CD4-positive, alpha-beta T cell (primary cell): ENCODE measurements around the gene ICAM5. TPM values are rescaled to one million over a fixed set of nuclear protein-coding genes. Genes with fewer than 3 reads are reported as not detected.
A peak's percentile ranks its signal among the peaks of the same experiment; 100 is the strongest.

Experiments
- ATAC-seq: fragments of 200-7000 bp; cut with Tn5 transposase; one replicate; pipeline ENCODE4 v1.10.0; 2022; ENCODE audit warnings: mild to moderate bottlenecking; ENCODE audit not compliant: poor library complexity
- CTCF ChIA-PET: fragments of 350-600 bp; sonication (Branson Sonifier 250); formaldehyde crosslinking; loops from one replicate; lab custom pipeline; 2021; ENCODE audit warnings: antibody characterized with exemption, inconsistent platforms; lab: Charles Lee
- POLR2A ChIA-PET: fragments of 350-600 bp; sonication (Branson Sonifier 250); formaldehyde crosslinking; loops from one replicate; lab custom pipeline; 2021; ENCODE audit warnings: antibody characterized with exemption, inconsistent platforms; lab: Charles Lee
- DNase-seq, 14 experiments: peaks; one replicate each; pipeline ENCODE4 v3.0.0-alpha.2; 2013 to 2020; ENCODE audit warnings: mixed read lengths in 2 of 14
- H3K27ac ChIP-seq, 2 donors: one replicate each; pipeline versions ENCODE4 v1.5.1 to v1.7.0; 2013; ENCODE audit warnings: low read length in 2 of 2, low read depth in 1 of 2, mild to moderate bottlenecking in 1 of 2
- H3K27me3 ChIP-seq, 2 experiments: 1 replicate in 1 of 2; 2 replicates in 1 of 2; pipeline versions ENCODE4 v1.6.1 to v1.7.0; 2013; ENCODE audit warnings: low read length in 2 of 2, control low read depth in 1 of 2, mild to moderate bottlenecking in 1 of 2, moderate library complexity in 1 of 2; ENCODE audit not compliant: insufficient read depth in 2 of 2, control insufficient read depth in 1 of 2
- H3K36me3 ChIP-seq: one replicate; pipeline ENCODE4 v1.6.1; 2013; ENCODE audit warnings: low read length, control low read depth; ENCODE audit not compliant: insufficient read depth
- H3K4me1 ChIP-seq: one replicate; pipeline ENCODE4 v1.6.1; 2013; ENCODE audit warnings: low read length, control low read depth; ENCODE audit not compliant: insufficient read depth
- H3K4me3 ChIP-seq: one replicate; pipeline ENCODE4 v1.5.1; 2013; ENCODE audit warnings: mild to moderate bottlenecking, low read length, moderate library complexity
- H3K9me3 ChIP-seq, 2 experiments: 1 replicate in 1 of 2; 2 replicates in 1 of 2; pipeline versions ENCODE4 v1.6.1 to v1.7.0; 2013; ENCODE audit warnings: low read length in 2 of 2, mild to moderate bottlenecking in 2 of 2, control low read depth in 1 of 2, moderate library complexity in 1 of 2; ENCODE audit not compliant: control insufficient read depth in 1 of 2, insufficient read depth in 1 of 2
- H3K27ac Mint-ChIP-seq: one replicate; pipeline ENCODE4 v1.8.0; 2020; ENCODE audit warnings: mixed read lengths
- H3K27me3 Mint-ChIP-seq: one replicate; pipeline ENCODE4 v1.8.0; 2021; ENCODE audit warnings: mixed read lengths
- H3K36me3 Mint-ChIP-seq: one replicate; pipeline ENCODE4 v1.8.0; 2021; ENCODE audit warnings: low read depth, mixed read lengths
- H3K4me1 Mint-ChIP-seq: one replicate; pipeline ENCODE4 v1.8.0; 2021; ENCODE audit warnings: low read depth, mixed read lengths
- H3K4me3 Mint-ChIP-seq: one replicate; pipeline ENCODE4 v1.8.0; 2020; ENCODE audit warnings: mild to moderate bottlenecking, mixed read lengths
- H3K9me3 Mint-ChIP-seq: one replicate; pipeline ENCODE4 v1.8.0; 2020; ENCODE audit warnings: mixed read lengths
- intact Hi-C, 2 experiments: fragments of 100-400 bp; cut with DNase I in 1 of 2; cut with micrococcal nuclease in 1 of 2; formaldehyde crosslinking; loops; one replicate each; pipeline versions ENCODE4 v1.15.1 to v1.9.0; 2023 to 2025; cut with DNase I, micrococcal nuclease
- total RNA-seq, 174 experiments: library from RNA in 2 of 174; stranded (reverse) in 2 of 174; gene quantifications; one replicate each; pipeline ENCODE4 v1.2.3 and lab custom pipeline; 2021 to 2026
- TF ChIP-seq, protein P1 (sequence below): fragments of 200-600 bp; IDR thresholded peaks from one replicate; pipeline ENCODE4 v1.8.0; 2022; ENCODE audit warnings: antibody characterized with exemption, mild to moderate bottlenecking

The ICAM5 gene
- total RNA-seq, 2 experiments from 2014 or later = not detected

DNA sequence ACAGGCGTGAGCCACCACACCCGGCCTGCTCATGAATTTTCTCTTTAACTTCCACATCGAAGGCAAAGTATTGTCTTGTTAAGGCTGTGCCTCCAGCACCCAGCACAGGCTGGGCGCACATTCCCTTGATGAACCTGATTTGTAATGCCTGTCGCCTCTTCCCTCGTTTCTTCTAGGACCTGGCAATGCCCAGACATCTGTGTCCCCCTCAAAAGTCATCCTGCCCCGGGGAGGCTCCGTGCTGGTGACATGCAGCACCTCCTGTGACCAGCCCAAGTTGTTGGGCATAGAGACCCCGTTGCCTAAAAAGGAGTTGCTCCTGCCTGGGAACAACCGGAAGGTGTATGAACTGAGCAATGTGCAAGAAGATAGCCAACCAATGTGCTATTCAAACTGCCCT, 15.2 kb upstream of the ICAM5 start:
- intact Hi-C loops = loop anchor here in 1 of 2 experiments (5.0 kb wide), 1 partner anchor 43 kb away; the partner anchor contains the start of gene FDX2
- ChIA-PET CTCF (interaction anchor here (0.7 to 1.2 kb wide), 2 partner anchors 10 to 46 kb away, joined by 3 read pairs; no protein-coding TSS in a partner anchor), POLR2A (no interaction called here)
- H3K4me1 Mint-ChIP-seq = peaks cover 34% of the 10 kb centered on the region
- H3K4me3 Mint-ChIP-seq = no peak overlapping the region
- Histone ChIP-seq H3K4me3 (no peak overlapping the region), H3K27ac (no peak overlapping the region), H3K27me3 (no peaks in the 10 kb centered on the region), H3K9me3 (no peaks in the 10 kb centered on the region), H3K4me1 (peaks cover 32% of the 10 kb centered on the region), H3K36me3 (peaks cover 20% of the 10 kb centered on the region)
- H3K9me3 Mint-ChIP-seq = no peaks in the 10 kb centered on the region
- no peaks in the 10 kb centered on the region for H3K27me3 Mint-ChIP-seq
- peaks cover 24% of the 10 kb centered on the region for H3K36me3 Mint-ChIP-seq
- ATAC-seq = no peak
- DNase-seq = no peak
- H3K27ac Mint-ChIP-seq = no peak overlapping the region
- TF ChIP-seq, protein P1, sequence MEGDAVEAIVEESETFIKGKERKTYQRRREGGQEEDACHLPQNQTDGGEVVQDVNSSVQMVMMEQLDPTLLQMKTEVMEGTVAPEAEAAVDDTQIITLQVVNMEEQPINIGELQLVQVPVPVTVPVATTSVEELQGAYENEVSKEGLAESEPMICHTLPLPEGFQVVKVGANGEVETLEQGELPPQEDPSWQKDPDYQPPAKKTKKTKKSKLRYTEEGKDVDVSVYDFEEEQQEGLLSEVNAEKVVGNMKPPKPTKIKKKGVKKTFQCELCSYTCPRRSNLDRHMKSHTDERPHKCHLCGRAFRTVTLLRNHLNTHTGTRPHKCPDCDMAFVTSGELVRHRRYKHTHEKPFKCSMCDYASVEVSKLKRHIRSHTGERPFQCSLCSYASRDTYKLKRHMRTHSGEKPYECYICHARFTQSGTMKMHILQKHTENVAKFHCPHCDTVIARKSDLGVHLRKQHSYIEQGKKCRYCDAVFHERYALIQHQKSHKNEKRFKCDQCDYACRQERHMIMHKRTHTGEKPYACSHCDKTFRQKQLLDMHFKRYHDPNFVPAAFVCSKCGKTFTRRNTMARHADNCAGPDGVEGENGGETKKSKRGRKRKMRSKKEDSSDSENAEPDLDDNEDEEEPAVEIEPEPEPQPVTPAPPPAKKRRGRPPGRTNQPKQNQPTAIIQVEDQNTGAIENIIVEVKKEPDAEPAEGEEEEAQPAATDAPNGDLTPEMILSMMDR = no peak

DNA sequence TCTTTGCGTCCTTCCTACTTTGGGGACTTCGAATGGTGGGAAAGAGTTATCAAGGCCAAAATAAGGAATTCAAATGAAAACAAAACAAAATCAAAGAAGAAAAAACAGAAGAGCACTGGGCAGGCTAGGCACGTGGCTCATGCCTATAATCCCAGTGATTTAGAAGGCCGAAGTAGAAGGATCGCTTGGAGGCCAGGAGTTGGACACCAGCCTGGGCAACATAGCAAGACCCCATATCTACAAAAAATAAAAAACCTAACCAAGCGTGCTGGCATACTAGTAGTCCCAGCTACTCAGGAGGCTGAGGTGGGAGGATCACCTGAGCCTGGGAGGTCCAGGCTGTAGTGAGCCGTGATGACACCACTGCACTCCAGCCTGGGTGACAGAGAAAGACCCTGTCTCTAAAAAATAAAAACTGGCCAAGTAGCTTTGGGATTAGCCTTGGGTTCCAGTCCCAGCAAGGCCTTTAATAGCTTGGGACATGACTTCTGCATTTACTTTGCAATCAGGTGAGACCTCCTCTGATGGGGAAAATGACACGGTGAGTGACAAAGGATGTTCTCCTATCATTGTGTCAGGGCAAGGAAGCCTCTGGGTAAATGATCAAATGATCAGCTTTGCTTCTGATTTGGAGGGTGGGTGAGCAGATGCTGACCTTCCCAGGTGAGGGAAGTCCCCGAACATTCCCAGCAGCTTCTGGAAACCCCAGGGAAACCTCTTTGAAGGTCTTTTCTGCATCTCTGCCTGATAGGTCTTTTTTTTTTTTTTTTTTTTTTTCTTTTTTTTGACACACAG, 11.8 kb upstream of the ICAM5 start:
- Mint-ChIP-seq H3K4me3 (no peak overlapping the region), H3K27me3 (no peaks in the 10 kb centered on the region), H3K27ac (no peak overlapping the region), H3K36me3 (peaks cover 30% of the 10 kb centered on the region), H3K9me3 (no peaks in the 10 kb centered on the region), H3K4me1 (peaks cover 4% of the 10 kb centered on the region)
- intact Hi-C loops = no loop called here
- ATAC-seq (no peak), DNase-seq (peak in 1 of 14 experiments; percentile 10)
- no peak overlapping the region for H3K4me3 ChIP-seq
- ChIA-PET CTCF (interaction anchor here (0.9 to 1.0 kb wide), 3 partner anchors 9 to 111 kb away, joined by 3 to 4 read pairs (median 3); no protein-coding TSS in a partner anchor), POLR2A (no interaction called here)
- TF ChIP-seq, protein P1 = no peak
- no peaks in the 10 kb centered on the region for H3K9me3 ChIP-seq
- no peaks in the 10 kb centered on the region for H3K27me3 ChIP-seq
- no peaks in the 10 kb centered on the region for H3K4me1 ChIP-seq
- H3K27ac ChIP-seq = no peak overlapping the region
- H3K36me3 ChIP-seq = peaks cover 22% of the 10 kb centered on the region

DNA sequence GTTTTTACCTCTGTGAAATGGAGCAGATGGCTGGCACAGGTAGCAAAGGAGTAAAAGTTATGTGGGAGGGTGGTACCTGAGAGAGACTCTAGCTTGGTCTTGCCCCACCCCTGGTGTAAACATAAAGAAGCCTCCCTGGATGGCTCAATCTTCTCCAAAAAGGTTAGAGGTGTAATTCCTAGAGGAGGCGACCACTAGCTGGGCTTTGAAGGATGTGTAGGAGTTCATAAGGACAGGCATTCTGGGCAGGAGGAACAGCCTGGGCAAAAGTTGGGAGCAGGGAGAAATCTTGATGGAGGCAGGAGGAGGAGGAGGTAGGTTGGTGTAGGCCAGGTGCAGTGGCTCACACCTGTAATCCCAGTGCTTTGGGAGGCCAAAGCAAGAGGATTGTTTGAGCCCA, 10.8 kb upstream of the ICAM5 start:
- ATAC-seq = no peak
- POLR2A ChIA-PET = no interaction called here

More for the DNA sequence above, 10.8 kb upstream of the ICAM5 start:
- H3K4me3 ChIP-seq = no peak overlapping the region
- Mint-ChIP-seq H3K4me3 (no peak overlapping the region), H3K4me1 (peaks cover 3% of the 10 kb centered on the region), H3K27me3 (no peaks in the 10 kb centered on the region), H3K27ac (no peak overlapping the region), H3K9me3 (no peaks in the 10 kb centered on the region), H3K36me3 (peaks cover 32% of the 10 kb centered on the region)
- CTCF ChIA-PET = interaction anchor here (1.0 to 2.3 kb wide), 2 partner anchors 9 to 12 kb away, joined by 3 to 5 read pairs; partner anchors contain the start of gene ICAM1
- H3K27me3 ChIP-seq = no peaks in the 10 kb centered on the region
- no peaks in the 10 kb centered on the region for H3K4me1 ChIP-seq
- DNase-seq = peak in 1 of 14 experiments; percentile 3
- no peaks in the 10 kb centered on the region for H3K9me3 ChIP-seq
- peaks cover 30% of the 10 kb centered on the region for H3K36me3 ChIP-seq
- intact Hi-C loops = no loop called here
- TF ChIP-seq, protein P1 = no peak
- no peak overlapping the region for H3K27ac ChIP-seq
